GM19438 (cell line): ENCODE results near the gene OR13C9.
"Not testable (repeated sequence)": the region's sequence is repeated elsewhere in the genome, so short reads cannot be mapped to it uniquely, and the experiment has no call there.

Experiments used
- ATAC-seq: cut with Tn5 transposase; IDR thresholded peaks from one replicate; pipeline ENCODE4 v1.9.1; 2021; ENCODE audit warnings: low read depth; ENCODE audit not compliant: unreplicated experiment

OR13C9 gene, protein sequence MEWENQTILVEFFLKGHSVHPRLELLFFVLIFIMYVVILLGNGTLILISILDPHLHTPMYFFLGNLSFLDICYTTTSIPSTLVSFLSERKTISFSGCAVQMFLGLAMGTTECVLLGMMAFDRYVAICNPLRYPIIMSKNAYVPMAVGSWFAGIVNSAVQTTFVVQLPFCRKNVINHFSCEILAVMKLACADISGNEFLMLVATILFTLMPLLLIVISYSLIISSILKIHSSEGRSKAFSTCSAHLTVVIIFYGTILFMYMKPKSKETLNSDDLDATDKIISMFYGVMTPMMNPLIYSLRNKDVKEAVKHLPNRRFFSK

DNA sequence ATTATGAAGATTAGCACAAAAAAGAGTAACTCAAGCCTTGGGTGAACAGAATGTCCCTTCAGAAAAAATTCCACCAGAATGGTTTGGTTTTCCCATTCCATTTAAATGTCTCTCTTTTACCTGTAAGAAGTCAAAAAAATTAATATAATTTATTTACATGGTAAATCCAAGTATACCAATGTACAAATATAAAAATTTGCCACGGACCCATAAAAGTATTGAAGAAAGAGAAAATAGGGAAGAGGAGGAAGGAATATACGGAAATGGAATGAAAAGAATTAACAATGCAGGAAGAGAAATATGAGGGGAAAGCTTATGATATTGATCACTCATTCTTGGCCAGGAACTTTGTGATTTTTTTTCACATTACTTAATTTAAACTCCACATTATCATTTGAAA, at the start of gene OR13C9:
OR13C9 (minus strand) TSS at position 101 of the 400 bp plus-strand sequence; CDS start at position 101, 0 bp downstream.
- ATAC-seq, result no peak

DNA sequence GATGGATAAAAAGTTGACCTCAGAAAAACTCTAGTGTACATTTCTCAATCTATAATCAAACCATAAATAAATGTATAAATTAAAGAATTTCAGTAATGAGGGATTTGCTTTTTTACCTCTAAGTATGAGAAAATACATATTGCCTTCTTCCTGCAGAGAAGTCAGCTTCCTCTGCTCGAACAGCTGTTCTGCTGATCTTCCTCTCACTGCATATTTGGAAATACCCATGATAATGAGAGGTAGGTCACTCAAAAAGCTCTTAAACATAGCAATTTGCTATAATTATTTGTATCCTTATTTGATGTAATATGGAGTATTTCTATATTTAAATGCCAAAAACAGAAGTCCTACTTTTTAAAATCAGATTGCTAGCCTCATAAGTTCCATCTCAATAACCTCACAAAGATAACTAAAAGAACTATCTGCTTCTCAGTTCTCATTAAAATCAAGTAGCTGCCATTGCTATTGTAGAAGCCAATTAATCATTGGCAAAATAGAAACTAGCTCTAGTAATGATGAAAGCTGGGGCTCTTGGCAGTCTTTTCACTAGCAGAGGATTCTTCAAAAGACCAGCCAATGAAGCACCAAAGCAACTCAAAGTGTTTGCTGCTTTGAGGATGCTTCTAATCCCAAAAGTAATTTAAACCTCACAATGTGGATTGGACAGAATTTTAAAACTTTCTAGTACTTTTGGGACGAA, 40.6 kb upstream of the OR13C9 start:
- no peak for ATAC-seq

DNA sequence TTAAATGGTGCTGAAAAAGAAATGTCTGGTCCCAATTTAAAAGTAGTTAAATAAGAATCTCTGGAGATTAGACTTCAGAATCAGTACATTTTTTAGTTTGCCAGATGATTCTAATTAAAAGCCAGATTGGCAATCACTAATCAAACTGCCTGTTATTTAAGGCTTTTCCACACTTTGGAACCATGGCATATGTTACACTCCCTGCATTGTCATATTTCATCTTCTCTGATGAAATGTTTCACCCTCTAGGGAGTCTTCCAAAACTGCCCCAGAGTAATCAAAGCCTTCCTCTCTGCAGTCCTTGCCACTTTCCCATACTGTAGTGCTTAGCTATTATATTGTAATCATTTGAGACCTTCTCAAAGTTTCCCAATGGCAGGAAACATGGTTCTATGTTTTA, 17.5 kb upstream of the OR13C9 start:
- ATAC-seq, result no peak

DNA sequence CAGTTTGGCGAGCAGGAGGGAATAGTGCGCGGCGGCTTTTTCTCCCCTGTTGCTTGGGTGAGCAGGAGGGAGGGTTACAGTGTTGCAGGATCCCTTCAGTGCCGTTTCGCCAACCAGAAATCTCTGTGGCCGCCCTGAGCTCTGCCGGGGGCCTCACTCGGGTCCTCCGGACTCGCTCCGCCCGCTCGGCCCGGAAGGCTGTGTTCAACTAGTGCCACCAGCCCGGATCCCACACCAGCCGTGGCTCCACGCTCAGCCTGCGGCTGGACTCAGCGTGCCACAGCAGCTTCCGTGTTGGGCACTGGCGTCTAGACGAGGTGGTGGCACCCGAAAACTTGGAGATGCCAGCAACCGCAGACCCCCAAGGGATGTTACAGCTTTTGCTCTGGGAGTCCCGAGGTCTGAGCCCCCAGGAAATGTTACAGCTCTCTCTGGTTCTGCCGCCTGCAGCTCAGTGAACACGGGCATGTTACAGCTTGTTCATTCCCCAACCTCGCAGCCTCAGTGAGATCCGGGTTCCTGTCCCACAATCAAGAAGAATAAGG, 16.0 kb upstream of the OR13C9 start:
- ATAC-seq, result no peak

DNA sequence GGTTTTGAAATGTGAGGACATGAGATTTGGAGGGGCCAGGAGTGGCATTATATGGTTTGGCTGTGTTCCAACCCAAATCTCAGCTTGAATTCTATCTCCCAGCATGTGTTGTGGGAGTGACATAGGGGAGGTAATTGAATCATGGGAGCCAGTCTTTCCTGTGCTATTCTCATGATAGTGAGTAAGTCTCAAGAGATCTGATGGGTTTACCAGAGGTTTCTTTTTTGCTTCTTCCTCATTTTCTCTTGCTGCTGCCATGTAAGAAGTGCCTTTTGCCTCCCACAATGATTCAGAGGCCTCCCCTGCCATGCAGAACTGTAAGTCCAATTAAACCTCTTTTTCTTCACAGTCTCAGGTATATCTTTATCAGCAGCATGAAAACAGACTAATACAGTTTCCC, 8.0 kb upstream of the OR13C9 start:
- not testable (repeated sequence) for ATAC-seq

DNA sequence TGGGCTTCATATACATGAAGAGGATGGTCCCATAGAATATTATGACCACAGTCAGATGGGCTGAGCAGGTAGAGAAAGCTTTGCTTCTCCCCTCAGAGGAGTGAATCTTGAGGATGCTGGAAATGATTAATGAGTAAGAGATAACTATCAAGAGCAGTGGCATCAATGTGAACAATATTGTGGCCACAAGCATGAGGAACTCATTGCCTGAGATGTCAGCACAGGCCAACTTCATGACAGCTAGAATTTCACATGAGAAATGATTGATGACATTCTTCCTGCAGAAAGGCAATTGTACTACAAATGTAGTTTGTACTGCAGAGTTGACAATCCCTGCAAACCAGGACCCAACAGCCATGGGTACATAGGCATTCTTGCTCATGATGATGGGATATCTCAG, 586 bp downstream of the OR13C9 start:
- no peak for ATAC-seq

DNA sequence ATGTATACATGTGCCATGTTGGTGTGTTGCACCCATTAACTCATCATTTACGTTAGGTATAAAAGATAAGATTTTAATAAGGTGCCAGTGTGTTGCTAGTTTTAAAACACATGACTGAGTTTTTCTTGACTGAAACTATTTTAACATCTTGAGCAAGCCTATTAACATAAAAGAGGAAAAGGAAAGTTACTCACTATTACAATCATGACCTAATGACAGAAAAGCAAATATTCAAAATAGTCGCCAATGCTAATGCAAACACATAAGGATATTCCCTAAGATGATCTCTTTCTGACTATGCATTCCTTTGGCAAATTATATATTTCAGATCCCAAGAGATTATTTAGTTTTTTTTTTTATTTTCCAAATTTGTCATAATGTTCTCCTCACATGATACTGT, 6.8 kb downstream of the OR13C9 start:
- no peak for ATAC-seq

DNA sequence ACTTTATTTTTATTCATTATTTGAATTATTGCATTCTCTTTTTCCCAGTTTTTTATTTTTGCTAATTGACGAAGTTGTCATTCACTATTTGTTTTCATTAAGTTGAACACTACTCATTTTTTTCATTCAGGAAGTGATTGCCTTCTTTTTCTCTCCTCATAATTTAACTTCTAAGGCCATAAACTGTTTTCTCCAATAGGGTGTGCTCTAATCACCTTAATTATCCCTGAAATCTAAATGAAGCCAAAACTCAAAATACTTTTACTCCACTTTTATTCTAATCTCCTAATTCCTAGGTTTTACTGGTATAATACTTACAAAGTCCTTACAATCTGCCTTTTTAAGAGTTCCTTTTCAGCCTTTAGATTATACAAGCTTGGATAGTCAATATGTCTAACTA, 9.7 kb downstream of the OR13C9 start:
- ATAC-seq, result no peak

DNA sequence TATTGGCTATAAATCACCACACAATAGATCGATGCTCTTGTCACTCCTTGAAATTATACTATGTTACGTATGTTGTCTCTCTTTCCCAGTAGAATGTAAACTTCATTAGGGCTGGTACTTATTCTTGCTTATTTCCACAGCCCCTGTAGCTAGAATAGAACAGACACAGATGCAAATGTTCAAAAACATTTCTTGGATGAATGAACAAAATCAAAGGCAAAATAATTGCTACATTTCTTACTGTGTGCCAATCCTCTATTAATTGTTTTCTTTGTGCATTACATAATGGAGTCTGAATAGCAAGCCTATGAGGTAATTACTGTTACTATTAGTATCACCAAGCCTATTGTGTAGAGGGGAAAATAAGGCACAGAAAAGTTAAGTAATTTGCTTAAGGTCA, 11.9 kb downstream of the OR13C9 start:
- ATAC-seq, result no peak

DNA sequence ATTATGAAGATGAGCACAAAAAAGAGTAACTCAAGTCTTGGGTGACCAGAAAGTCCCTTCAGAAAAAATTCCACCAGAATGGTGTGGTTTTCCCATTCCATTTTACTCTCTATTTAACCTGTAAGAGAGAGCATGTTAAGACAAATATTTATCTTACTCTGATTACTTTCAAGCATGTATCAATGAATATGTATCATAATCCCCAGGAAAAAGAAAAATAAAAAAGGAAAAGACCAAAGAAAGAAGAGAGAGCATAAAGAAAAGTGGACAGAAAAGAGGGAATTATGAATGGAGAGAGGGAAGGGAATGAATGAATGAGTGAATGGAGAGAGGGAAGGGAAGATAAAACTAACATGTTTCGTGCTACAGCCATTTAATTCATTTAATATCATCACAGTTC, 12.5 kb downstream of the OR13C9 start, which contains the start of gene OR13C2:
OR13C2 (minus strand) TSS at position 101 of the 400 bp plus-strand sequence; CDS start at position 101, 0 bp downstream.
- not testable (repeated sequence) for ATAC-seq

DNA sequence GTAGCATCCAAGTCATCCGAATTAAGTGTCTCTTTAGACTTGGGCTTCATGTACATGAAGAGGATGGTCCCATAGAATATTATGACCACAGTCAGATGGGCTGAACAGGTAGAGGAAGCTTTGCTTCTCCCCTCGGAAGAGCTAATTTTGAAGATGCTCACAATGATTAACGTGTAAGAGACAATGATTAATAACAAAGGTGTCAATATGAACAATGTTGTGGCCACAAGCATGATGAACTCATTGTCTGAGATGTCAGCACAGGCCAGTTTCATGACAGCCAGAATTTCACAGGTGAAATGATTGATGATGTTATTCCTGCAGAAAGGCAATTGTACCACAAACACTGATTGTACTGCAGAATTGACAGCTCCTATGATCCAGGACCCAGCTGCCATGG, 13.2 kb downstream of the OR13C9 start:
- ATAC-seq, result no peak

DNA sequence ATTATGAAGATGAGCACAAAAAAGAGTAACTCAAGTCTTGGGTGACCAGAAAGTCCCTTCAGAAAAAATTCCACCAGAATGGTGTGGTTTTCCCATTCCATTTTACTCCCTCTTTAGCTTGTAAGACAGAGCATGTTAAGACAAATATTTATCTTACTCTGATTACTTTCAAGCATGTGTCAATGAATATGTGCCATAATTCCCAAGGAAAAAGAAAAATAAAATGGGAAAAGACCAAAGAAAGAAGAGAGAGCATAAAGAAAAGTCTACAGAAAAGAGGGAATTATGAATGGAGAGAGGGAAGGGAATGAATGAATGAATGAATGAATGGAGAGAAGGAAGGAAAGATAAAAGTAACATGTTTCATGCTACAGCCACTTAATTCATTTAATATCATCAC, 18.7 kb downstream of the OR13C9 start, which contains the start of gene OR13C5:
OR13C5 (minus strand) TSS at position 101 of the 400 bp plus-strand sequence; CDS start at position 101, 0 bp downstream.
- ATAC-seq, result not testable (repeated sequence)

DNA sequence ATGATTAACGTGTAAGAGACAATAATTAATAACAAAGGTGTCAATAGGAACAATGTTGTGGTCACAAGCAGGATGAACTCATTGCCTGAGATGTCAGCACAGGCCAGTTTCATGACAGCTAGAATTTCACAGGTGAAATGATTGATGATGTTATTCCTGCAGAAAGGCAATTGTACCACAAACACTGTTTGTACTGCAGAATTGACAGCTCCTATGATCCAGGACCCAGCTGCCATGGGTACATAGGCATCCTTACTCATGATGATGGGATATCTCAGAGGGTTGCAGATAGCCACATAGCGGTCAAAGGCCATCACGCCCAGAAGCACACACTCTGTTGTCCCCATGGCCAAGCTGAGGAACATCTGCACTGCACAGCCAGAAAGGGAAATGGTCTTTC, 19.3 kb downstream of the OR13C9 start:
- not testable (repeated sequence) for ATAC-seq

DNA sequence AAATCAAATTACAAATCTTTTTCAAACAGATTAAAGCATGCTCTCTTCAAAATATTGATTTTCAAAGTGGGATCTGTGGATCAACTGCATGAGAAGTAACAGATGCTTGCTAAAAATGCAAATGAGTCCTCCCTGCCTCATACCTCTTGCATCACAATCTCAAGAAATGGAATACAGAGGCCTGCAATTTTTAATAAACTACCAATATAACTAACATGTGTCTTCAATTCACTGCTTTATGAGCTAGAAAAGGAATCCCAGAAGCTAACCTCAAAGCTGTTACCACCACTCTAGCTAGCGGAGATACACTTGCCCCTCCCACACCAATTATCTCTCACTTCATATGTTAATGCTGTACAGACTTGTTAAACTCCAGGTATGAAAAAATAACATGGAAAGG, 28.4 kb downstream of the OR13C9 start:
- no peak for ATAC-seq

DNA sequence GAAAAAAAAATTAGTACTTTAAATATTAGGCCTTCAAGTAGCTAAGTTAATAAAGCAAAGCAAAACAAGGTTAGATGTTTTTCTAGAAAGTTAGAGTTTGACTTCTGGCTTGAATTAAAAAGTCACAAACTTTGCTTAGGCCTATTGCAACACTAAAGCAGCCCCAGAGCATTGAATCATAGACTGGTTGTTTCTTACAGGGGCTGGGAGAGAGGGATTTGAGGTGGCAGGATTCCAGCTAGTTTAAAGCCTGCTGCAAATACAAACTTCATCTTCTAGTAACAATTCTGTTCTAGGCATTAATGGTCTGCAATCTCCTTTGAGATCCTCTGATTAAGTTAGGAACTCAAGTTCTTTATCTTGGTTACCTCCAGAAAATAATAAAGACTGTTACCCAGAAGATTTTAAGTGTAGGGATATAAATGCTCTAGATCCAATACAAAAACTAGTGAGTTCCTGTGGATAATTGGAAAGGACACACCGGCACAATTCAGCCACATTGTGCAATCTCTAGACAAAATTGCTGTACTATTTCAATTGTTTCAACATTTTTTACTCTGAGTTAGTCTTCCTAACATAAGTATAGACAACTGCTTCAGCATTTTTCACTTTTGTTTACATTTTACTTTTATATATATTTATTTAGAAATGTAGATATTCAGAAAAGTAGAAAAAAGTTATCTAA, 31.4 kb downstream of the OR13C9 start:
- ATAC-seq, result no peak

DNA sequence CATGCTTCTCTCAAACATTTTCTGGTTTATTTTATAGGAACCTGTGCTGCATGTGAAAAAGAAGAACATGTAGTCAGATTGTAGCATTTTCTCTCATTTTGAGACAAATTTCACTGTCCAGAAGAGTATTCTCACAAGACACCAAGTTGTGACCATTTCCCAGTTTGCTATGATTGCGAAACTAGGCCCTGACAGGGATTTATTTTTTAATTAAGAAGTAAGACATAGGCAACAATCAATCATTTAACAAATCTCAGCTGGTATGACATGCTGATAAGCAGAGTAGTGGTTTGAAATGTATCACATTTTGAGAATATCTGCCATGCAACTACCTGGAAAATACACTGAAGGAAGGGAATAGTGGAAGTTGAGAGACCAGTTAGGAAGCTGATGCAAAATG, 37.4 kb downstream of the OR13C9 start:
- ATAC-seq, result no peak

DNA sequence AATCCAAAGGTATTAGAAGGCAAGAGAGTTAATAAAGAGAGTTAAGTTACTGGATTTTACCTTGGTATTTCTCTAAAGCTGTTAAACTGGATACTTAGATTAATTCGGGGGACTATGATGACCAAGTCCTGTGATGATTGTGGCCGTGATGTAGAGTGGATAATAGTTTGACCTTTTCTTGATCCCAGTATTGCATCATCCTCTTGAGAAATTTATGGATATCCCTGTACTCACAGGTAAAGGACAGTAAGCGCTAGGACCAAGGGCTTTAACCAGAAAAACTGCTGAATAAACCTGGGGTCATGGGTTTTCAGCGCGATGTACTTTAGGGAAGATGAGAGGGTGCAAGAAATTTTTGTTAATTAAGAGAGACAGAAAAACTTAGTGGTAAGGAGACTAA, 40.7 kb downstream of the OR13C9 start:
- ATAC-seq, result no peak

DNA sequence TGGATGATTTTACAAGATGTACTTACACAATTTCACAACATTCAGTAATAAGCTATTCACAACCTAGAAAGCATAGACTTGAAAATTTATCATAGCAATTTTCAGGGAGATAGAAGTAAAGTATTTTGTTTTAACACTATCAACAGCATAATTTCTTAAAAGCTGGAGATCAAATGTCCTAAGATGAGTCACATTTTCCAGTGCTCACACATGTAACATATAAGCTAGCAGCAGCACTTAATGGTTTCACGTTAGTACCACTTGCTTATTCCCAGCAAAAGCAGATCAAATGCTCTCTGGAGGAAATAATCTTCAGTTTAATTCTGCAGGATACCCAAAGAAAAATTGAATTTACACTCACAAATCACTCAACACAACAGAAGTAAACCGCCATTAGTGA, 42.5 kb downstream of the OR13C9 start:
- ATAC-seq, result no peak

DNA sequence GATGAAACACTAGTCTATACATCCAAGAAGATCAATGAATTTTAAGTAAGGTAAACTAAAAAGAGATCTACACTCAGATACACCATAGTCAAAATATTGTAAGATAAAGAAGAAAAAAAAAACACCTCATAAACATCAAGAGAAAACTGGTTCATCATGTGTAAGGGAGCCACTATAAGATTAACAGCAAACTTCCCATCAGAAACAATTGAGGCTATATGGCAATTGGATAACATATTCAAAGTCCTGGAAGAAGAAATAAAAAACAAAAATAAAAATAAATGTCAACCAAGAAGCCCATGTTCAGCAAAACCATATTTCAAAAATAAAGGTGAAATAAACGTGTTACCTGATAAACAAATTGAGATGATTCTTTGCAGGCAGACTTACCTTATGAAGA, 45.4 kb downstream of the OR13C9 start:
- no peak for ATAC-seq

DNA sequence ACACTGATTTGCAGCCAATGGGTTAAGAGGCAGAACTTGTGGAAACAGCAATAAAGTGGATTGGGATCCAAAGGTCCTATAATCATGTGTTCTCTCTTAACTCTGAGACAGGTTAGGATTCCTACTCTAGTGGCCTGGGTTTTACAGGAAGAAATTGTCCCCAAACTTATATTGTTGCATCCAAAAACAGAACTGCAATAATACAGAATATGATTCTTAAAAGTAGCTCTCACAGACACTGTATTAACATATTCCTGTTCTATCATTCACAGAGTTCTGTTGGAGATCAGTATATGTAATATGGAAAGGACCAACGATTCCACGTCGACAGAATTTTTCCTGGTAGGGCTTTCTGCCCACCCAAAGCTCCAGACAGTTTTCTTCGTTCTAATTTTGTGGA, 49.1 kb downstream of the OR13C9 start, which contains the start of gene OR13C8:
OR13C8 (plus strand) TSS at position 301 of the 400 bp plus-strand sequence; CDS start at position 301, 0 bp downstream.
- ATAC-seq, result no peak
